Measurements from ENCODE around the gene GPX6.
"Not testable (repeated sequence)": the region's sequence is repeated elsewhere in the genome, so short reads cannot be mapped to it uniquely, and the experiment has no call there.

GRCh38 chr6:28547003-28547402 lies 31.4 kb upstream of the GPX6 start:
- TF ChIP-seq, protein P1, sequence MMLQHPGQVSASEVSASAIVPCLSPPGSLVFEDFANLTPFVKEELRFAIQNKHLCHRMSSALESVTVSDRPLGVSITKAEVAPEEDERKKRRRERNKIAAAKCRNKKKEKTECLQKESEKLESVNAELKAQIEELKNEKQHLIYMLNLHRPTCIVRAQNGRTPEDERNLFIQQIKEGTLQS (IDR thresholded peaks at IDR 0.05), result not testable (repeated sequence)
- TF ChIP-seq CTCF (IDR thresholded peaks at IDR 0.05; ENCODE audit: low read depth, low read length, missing input control); TAF1 (conservative IDR thresholded peaks at IDR 0.05); REST (IDR thresholded peaks at IDR 0.05): not testable (repeated sequence)
